Esophagus squamous epithelium (tissue), 4 donors: ENCODE results near the gene TOP2A.

Source experiments
- POLR2A ChIP-seq, 4 donors: fragments of 450-650 bp; IDR thresholded peaks; one replicate each; pipeline ENCODE4 v1.6.1; 2017; ENCODE audit warnings: antibody characterized with exemption in 4 of 4, mild to moderate bottlenecking in 4 of 4, moderate library complexity in 3 of 4
- TF ChIP-seq, protein P1 (sequence below), 6 experiments: fragments of 450-650 bp in 4 of 6; fragments of 200-600 bp in 2 of 6; sonication (generic) in 2 of 6; IDR thresholded peaks; one replicate each; pipeline ENCODE4 v1.5.1; 2016 to 2019; ENCODE audit warnings: antibody characterized with exemption in 6 of 6, mild to moderate bottlenecking in 4 of 6, moderate library complexity in 4 of 6

DNA sequence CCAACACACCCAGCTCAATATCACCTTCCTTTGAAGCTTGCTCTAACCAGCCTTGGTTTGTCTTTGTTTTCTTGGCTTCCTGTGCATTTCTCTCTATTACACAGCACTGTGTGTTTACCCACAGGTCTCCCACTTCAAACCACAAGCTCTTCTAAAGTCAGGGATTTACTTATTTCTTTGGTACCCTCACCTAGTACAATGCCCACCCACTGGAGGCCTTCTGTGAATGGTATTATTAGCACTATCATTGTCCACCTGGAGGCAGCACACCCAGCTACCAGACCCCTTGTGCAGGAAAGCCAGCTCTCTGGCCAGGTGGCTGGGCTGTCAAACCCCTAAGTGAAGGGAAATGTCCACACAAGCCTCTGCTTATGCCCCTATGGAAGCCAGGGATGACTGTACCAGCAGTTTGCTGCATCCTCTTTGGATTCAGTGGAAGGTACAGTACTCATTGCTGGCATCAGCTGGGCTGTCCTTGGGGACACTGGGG lies 9.4 kb upstream of the TOP2A start:
- TF ChIP-seq, protein P1, sequence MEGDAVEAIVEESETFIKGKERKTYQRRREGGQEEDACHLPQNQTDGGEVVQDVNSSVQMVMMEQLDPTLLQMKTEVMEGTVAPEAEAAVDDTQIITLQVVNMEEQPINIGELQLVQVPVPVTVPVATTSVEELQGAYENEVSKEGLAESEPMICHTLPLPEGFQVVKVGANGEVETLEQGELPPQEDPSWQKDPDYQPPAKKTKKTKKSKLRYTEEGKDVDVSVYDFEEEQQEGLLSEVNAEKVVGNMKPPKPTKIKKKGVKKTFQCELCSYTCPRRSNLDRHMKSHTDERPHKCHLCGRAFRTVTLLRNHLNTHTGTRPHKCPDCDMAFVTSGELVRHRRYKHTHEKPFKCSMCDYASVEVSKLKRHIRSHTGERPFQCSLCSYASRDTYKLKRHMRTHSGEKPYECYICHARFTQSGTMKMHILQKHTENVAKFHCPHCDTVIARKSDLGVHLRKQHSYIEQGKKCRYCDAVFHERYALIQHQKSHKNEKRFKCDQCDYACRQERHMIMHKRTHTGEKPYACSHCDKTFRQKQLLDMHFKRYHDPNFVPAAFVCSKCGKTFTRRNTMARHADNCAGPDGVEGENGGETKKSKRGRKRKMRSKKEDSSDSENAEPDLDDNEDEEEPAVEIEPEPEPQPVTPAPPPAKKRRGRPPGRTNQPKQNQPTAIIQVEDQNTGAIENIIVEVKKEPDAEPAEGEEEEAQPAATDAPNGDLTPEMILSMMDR (IDR thresholded peaks at IDR 0.05) = no peak
- no peak for TF ChIP-seq POLR2A (IDR thresholded peaks at IDR 0.05)
